Stimulated activated CD8-positive, alpha-beta memory T cell treated with anti-CD3 and anti-CD28 coated beads, Interleukin-12 subunit alpha, Interleukin-12 subunit beta, amount 100 ng/mL, for 4 hours (primary cell): ENCODE results near the gene ZNF248.
A peak's percentile ranks its signal among the peaks of the same experiment; 100 is the strongest.
"Not testable (repeated sequence)": the region's sequence is repeated elsewhere in the genome, so short reads cannot be mapped to it uniquely, and the experiment has no call there.

Experiments used
- DNase-seq: peaks from one replicate; pipeline ENCODE4 v3.0.0-alpha.2; 2020; ENCODE audit warnings: low read depth

ZNF248 gene

GRCh38 chr10:37857287-37858211 is at the start of gene ZNF248:
Gene ZNF248 (minus strand): TSS chr10:37857610. CDS start chr10:37856310, 1,300 bp downstream.
- DNase-seq, result peak; percentile 88

- DNase-seq, result no peak
Observed at GRCh38 chr10:37906382-37906781, 49.0 kb upstream of the ZNF248 start.

GRCh38 chr10:37896436-37896835 is 39.0 kb upstream of the ZNF248 start:
- DNase-seq, result no peak

GRCh38 chr10:37895674-37896073 is 38.3 kb upstream of the ZNF248 start:
- no peak for DNase-seq

- DNase-seq, result no peak
Observed at GRCh38 chr10:37885850-37886249, 28.4 kb upstream of the ZNF248 start.

- no peak for DNase-seq
Observed at GRCh38 chr10:37872955-37873354, 15.5 kb upstream of the ZNF248 start.

- DNase-seq, result no peak
Observed at GRCh38 chr10:37872283-37872682, 14.9 kb upstream of the ZNF248 start.

GRCh38 chr10:37871568-37872251 is 14.3 kb upstream of the ZNF248 start:
- no peak for DNase-seq

GRCh38 chr10:37871143-37871542 is 13.7 kb upstream of the ZNF248 start:
- DNase-seq, result no peak

GRCh38 chr10:37868796-37869195 is 11.4 kb upstream of the ZNF248 start:
- no peak for DNase-seq

- DNase-seq, result no peak
Observed at GRCh38 chr10:37865957-37866803, 8.8 kb upstream of the ZNF248 start.

- DNase-seq, result no peak
Observed at GRCh38 chr10:37865264-37865663, 7.9 kb upstream of the ZNF248 start.

GRCh38 chr10:37860494-37861190 is 3.2 kb upstream of the ZNF248 start:
- no peak for DNase-seq

- not testable (repeated sequence) for DNase-seq
Observed at GRCh38 chr10:37859270-37859669, 1.9 kb upstream of the ZNF248 start.

- peak; percentile 1 for DNase-seq
Observed at GRCh38 chr10:37856881-37857286, 526 bp downstream of the ZNF248 start.

GRCh38 chr10:37855636-37856035 is 1.8 kb downstream of the ZNF248 start:
- DNase-seq, result no peak

- no peak for DNase-seq
Observed at GRCh38 chr10:37854626-37855025, 2.8 kb downstream of the ZNF248 start.

- DNase-seq, result no peak
Observed at GRCh38 chr10:37844644-37845043, 12.8 kb downstream of the ZNF248 start.

GRCh38 chr10:37839243-37839642 is 18.2 kb downstream of the ZNF248 start:
- no peak for DNase-seq

- no peak for DNase-seq
Observed at GRCh38 chr10:37831495-37832333, 25.7 kb downstream of the ZNF248 start.

- DNase-seq, result no peak
Observed at GRCh38 chr10:37826806-37827205, 30.6 kb downstream of the ZNF248 start.
